ENCODE measurements around the gene KCNQ1OT1. TPM values are rescaled to one million over a fixed set of nuclear protein-coding genes. Genes with fewer than 3 reads are reported as not detected.

Gene KCNQ1OT1
- total RNA-seq, 1 donor from 2014 or later: 3.4 TPM

DNA sequence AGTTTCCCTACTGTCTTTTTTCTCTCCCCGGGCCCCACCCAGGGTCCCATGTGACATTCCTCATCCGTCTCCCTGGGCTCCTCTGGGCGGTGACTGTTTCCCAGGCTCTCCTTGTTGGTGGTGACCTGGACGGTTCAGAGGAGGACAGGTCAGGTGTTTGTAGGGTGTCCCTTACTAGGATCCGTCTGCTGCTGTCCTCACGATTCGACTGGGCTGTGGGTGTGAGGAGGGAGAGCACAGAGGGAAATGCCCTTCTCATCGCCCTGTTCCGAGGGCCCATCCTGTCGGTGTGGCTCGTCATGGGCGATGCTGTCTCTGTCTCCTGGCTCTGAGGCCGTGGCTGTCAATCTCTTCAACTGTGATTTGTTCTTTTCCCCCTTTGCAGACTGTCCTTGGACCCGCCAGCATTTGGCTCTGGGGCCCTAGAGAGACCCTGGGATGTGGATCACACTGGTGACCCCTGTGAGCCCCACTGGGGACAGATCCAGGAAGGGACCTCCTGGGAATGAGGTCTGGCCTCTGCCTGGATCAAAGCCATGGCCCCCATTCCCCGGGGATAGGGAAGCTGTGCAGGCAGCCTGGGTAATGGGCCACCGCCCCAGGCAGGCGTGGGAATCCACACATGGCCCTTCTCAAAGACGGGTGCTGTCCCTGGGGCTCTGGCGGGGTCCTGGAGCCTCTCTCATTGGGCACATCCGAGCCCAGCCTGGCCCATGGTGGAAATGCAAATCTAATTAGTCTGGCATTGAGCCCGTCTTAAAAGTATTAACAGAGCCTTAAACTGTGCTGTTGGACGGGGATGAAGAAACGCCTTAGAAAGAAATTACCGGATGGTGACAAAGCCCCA is 46.8 kb upstream of the KCNQ1OT1 start:
- DNase-seq (ENCODE audit: extremely low spot score in 2 of 2): no peak

DNA sequence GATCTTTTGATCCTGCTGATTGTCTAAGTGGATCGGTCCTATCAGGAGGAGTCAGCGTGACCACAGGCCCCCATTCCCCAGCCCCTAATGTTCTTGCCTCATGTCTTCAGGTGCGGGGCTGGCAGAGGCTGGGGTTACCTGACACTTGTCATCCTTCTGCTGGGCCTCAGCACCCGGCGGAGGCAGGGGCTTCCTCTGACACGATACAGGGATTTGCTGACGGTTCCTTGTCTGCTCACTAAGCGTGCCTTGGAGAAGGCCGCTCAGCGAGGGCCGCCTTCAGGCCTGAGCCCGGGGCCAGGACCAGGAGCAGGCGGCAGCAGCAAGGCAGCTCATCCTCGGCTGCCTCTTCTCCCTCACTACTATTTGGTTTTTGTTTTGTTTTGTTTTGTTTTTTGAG is 45.7 kb upstream of the KCNQ1OT1 start:
- Histone ChIP-seq H3K36me3 (no peaks in the 10 kb centered on the region), H3K27me3 (no peaks in the 10 kb centered on the region), H3K27ac (no peak overlapping the region), H3K4me1 (peaks cover 21% of the 10 kb centered on the region), H3K4me3 (no peak overlapping the region), H3K9me3 (no peaks in the 10 kb centered on the region)
- no peak for DNase-seq (ENCODE audit: extremely low spot score in 2 of 2)
- intact Hi-C loops (cut with DNase I): no loop called here
- TF ChIP-seq POLR2A (IDR thresholded peaks at IDR 0.05) (no peak), POLR2AphosphoS5 (IDR thresholded peaks at IDR 0.05; ENCODE audit: insufficient read depth in 1 of 2, low read depth in 1 of 2) (no peak)
- TF ChIP-seq, protein P1, sequence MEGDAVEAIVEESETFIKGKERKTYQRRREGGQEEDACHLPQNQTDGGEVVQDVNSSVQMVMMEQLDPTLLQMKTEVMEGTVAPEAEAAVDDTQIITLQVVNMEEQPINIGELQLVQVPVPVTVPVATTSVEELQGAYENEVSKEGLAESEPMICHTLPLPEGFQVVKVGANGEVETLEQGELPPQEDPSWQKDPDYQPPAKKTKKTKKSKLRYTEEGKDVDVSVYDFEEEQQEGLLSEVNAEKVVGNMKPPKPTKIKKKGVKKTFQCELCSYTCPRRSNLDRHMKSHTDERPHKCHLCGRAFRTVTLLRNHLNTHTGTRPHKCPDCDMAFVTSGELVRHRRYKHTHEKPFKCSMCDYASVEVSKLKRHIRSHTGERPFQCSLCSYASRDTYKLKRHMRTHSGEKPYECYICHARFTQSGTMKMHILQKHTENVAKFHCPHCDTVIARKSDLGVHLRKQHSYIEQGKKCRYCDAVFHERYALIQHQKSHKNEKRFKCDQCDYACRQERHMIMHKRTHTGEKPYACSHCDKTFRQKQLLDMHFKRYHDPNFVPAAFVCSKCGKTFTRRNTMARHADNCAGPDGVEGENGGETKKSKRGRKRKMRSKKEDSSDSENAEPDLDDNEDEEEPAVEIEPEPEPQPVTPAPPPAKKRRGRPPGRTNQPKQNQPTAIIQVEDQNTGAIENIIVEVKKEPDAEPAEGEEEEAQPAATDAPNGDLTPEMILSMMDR (IDR thresholded peaks at IDR 0.05): no peak

More for the DNA sequence above, 46.8 kb upstream of the KCNQ1OT1 start:
- Histone ChIP-seq H3K9me3 (no peaks in the 10 kb centered on the region), H3K27ac (no peak overlapping the region), H3K4me3 (no peak overlapping the region), H3K27me3 (no peaks in the 10 kb centered on the region), H3K36me3 (no peaks in the 10 kb centered on the region), H3K4me1 (peaks cover 10% of the 10 kb centered on the region)
- intact Hi-C loops (cut with DNase I): no loop called here
- TF ChIP-seq, protein P1 (IDR thresholded peaks at IDR 0.05): no peak
- TF ChIP-seq POLR2AphosphoS5 (IDR thresholded peaks at IDR 0.05; ENCODE audit: insufficient read depth in 1 of 2, low read depth in 1 of 2) (no peak), POLR2A (IDR thresholded peaks at IDR 0.05) (no peak)

DNA sequence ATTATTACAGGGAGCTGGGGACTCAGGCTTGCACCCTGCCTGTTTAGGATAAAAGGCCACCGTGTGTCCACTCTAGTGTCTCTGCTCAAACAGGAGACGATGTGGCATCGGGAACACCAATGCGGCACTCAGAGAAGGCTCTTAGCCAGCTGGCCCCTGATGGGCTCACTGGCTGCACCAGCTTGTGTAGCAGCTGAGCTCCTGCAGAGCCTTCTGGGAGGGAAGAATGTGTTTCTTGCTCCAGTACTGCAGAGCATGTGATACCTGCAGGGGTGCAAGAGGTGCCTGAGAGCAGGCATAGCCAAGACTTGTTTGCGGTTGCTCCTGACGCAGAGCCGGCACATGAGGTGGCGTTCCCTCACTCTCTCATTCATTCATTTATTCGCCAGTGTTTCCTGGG is 44.4 kb upstream of the KCNQ1OT1 start:
- H3K9me3 ChIP-seq: no peaks in the 10 kb centered on the region
- no peak for DNase-seq (ENCODE audit: extremely low spot score in 2 of 2)
- H3K4me1 ChIP-seq: peaks cover 22% of the 10 kb centered on the region
- no peaks in the 10 kb centered on the region for H3K27me3 ChIP-seq
- intact Hi-C loops (cut with DNase I): no loop called here
- H3K36me3 ChIP-seq: no peaks in the 10 kb centered on the region
- H3K4me3 ChIP-seq: no peak overlapping the region
- TF ChIP-seq POLR2A (IDR thresholded peaks at IDR 0.05) (no peak), POLR2AphosphoS5 (IDR thresholded peaks at IDR 0.05; ENCODE audit: insufficient read depth in 1 of 2, low read depth in 1 of 2) (no peak)
- TF ChIP-seq, protein P1 (IDR thresholded peaks at IDR 0.05): no peak
- no peak overlapping the region for H3K27ac ChIP-seq

DNA sequence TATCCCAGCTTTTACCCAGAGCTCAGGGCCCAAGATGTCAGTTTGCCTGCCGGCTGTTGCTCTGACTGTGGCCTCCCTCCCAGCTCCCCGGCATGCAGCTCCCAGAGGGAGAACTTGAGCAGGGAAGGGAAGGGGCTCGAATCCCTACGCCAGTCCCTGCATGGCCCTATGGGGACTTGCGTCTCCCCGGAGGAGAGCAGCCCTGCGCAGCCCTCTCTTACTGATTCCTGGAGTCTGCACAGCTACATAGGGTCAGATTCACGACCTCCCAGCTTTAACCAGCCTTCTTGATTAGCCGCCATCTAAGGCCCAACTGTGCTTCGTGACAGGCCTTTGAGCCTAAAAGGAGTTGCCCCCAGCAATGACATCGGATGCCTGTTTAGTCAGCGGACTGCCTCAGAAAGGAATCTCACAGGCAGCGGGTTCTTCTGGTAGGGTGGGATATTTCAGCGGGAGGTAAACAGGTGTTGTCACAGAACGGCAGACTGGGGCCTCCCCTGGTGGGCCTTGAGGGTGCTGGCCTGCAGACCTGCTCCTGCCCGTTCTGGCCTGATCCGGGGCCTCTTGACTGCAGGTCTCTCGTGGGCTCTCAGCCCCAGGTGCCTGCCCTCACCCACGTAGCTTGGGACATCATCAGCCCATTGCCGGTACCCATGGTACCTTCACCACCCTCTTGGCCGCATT is 43.8 kb upstream of the KCNQ1OT1 start:
- Histone ChIP-seq H3K27me3 (no peaks in the 10 kb centered on the region), H3K36me3 (no peaks in the 10 kb centered on the region), H3K4me3 (no peak overlapping the region), H3K9me3 (no peaks in the 10 kb centered on the region), H3K4me1 (peaks cover 22% of the 10 kb centered on the region), H3K27ac (no peak overlapping the region)
- TF ChIP-seq, protein P1 (IDR thresholded peaks at IDR 0.05): no peak
- TF ChIP-seq POLR2A (IDR thresholded peaks at IDR 0.05) (no peak), POLR2AphosphoS5 (IDR thresholded peaks at IDR 0.05; ENCODE audit: insufficient read depth in 1 of 2, low read depth in 1 of 2) (no peak)
- DNase-seq (ENCODE audit: extremely low spot score in 2 of 2): no peak
- intact Hi-C loops (cut with DNase I): no loop called here
